ENCODE results near the gene AKR1C2.
"Not testable (repeated sequence)": the region's sequence is repeated elsewhere in the genome, so short reads cannot be mapped to it uniquely, and the experiment has no call there.

DNA sequence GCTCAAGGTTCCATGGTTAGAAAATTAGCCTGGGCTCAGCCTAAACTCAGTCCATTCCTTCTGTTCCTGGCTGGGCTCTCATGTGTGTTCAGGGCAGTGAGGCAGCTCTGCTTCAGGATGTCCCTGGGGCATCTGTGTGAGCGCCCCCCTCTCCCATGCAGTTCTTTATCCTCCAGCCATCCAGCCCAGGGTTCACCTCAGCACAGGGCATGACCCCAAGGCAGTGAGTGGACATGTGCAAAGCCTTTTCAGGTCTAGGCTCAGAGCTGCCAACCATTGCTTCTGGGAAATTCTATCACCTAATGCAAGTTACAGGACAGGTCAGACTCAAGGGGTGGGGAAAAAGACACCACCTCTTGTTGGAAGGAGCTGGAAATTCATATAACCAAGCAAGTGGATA is 30.4 kb downstream of the AKR1C2 start:
- TF ChIP-seq POLR2AphosphoS5 (IDR thresholded peaks at IDR 0.05; ENCODE audit: borderline replicate concordance, low read depth, low read length); EZH2 (IDR thresholded peaks at IDR 0.05); FOXP2 (optimal IDR thresholded peaks at IDR 0.05; ENCODE audit: control extremely low read depth, extremely low read length, insufficient read depth): not testable (repeated sequence)
